HG03159 (cell line): Measurements from ENCODE around the gene PTPRM.

Experiments used
- ATAC-seq: cut with Tn5 transposase; IDR thresholded peaks from one replicate; pipeline ENCODE4 v1.9.1; 2021; ENCODE audit warnings: mild to moderate bottlenecking, moderate library complexity; ENCODE audit not compliant: unreplicated experiment

Gene PTPRM

DNA sequence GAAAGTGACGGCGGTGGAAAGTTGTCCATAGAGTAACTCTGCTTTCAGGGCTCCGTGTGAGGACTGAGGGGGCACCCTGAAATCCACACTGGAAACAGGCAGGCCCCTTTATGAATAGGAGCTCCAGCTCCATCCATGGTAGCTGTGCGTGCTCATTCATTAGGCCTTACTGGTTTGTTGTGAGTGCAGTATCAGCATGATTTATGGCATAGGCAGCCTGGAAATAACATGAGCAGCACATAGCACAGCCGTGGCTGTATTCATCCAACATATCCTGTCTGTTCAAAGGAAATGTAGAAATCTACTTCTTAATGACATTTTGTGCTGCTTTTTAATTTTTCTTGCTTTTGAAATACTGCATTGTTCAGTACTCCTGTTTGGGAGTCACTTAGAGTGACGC lies 627.3 kb downstream of the PTPRM start:
- no peak for ATAC-seq

DNA sequence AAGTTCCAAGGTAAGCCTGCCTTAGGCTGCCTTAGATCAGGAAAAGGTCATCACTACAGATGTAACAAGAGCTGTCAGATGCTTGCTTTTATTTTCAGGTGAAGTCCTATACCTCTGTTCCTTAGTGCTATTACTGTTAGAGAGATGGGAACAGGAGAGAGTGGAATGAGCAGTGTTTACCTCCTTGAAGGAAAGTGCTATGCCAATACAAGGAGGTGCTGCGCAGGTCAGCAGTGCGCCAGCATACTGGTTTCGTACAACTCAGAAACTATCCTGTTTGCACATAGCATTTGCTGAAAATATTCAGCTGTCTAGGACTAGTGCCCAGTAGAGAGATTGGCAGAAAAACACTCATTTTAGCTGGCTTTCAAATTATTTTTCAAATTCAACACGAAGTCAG lies 629.1 kb downstream of the PTPRM start:
- no peak for ATAC-seq

DNA sequence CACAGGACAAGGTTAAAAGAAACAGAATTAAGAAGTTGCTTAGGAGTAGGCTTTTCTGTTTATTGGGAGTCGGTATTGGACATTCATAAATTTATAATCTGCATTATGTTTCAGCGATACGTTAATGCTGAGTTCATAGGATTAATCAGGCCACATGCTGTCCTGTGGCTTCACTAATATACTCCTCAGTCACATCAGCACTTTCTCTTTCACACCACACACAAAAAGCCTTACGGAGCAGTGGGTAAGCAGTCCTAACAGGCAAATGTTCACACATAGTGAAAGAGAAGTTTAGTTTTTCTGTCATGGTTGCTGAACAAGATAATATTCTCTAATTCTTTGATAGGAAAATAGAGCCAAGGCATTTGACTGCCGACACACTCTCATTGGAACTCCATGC lies 630.4 kb downstream of the PTPRM start:
- no peak for ATAC-seq

- no peak for ATAC-seq
Measured at GRCh38 chr18:8207996-8208395, 640.9 kb downstream of the PTPRM start.

DNA sequence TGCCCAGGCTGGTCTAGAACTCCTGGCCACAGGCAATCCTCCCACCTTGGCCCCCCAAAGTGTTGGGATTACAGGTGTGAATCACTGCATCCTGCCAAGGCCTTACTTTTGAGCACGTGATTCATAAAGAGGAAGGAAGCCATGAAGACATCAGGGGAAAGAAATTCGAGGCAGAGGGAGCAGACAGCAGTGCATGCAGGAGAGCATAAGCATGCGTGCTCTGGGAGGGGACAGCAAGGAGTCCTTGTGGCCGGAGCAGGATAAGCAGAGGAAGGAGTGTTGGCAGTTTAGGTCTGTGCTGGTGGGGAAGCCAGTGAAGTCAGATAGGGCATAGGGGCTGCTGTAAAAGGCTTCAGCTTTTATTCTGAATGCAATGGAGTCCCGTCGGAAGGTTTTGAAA lies 641.6 kb downstream of the PTPRM start:
- no peak for ATAC-seq

DNA sequence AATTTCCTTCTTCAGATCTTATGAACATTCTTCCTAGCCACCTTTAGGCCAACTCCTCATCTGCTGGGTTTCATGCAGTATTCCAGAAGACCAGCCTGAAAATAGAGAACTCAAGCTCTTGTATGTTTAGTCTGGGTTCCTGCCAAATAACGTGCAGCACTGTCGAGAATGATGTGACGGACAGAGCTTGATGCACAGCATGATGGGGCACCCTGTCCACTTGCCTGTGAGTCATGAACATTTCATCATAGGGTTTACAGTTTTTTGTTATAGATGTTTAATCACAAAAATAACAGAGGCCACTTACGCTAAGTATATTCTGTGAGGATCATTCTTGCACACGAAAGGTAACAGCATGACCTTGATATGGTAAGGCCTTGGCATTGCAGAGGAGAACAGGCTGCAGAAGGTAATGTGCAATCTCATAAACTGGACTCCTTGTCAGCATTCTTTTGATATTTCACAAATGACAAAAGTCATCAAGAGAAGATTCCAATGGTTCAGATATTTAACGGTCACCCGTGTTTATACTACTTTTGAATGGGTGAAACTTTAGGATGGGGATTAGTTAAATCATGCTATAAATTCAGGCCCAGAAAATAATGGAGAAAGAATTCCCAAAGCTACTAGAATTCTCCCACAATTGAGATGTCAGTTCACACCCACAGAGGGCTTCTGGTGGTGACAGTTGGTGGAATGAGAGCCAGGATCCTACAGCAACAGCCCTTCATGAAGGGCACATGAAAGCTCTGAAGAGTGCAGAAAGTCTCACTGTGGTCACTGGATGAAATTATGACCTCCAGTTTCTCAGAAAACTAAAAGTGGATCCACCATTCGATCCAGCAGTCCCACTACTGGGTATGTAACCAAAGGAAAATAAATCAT lies 646.0 kb downstream of the PTPRM start:
- no peak for ATAC-seq

GRCh38 chr18:8215741-8216140 lies 648.6 kb downstream of the PTPRM start:
- ATAC-seq, result no peak

DNA sequence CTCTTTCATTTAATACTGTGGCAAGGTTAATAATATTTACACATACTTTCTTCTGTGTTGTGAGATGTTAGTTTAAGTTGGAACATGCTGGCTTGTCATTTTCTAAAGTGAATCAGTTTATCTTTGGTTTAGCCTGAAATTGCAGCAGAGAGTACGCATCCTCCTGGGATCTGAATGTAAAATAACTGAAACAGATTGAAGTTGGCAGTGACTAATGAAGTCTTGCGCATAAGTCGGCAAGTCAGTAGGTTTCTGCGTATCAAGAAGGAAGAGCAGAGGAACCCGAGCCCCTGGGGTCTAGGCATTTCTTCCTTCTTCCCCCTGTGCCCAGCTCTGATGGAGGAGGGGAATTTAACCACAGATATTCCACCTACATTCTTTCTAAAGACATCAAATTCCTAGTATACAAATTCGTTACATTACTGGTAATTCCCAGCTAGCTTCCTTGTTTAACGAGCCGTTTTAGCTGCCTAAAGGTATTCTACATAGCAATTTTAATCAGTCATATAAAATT lies 650.0 kb downstream of the PTPRM start:
- ATAC-seq, result no peak

GRCh38 chr18:8218197-8218596 lies 651.1 kb downstream of the PTPRM start:
- no peak for ATAC-seq

DNA sequence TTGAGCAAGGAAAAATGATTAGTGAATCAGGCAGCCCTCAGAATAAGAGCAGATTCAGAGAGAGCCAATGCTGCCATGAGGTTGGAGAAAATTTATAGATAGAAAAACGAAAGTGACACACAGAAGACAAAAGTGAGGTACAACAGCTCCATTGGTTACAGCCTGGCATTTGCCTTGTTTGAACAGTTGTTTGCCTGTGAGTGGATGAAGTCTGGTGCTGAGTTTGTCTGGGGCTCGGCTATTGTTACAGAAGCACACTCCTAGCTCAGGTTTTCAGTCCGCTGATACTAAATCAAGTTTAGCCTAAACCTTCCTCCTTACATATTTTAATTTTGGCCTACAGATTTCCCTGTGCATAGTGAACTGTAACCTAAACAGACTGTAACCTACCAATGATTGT lies 654.3 kb downstream of the PTPRM start:
- no peak for ATAC-seq

- ATAC-seq, result no peak
Measured at GRCh38 chr18:8224576-8224975, 657.5 kb downstream of the PTPRM start.

- no peak for ATAC-seq
Measured at GRCh38 chr18:8229040-8229439, 661.9 kb downstream of the PTPRM start.

GRCh38 chr18:8229787-8230186 lies 662.7 kb downstream of the PTPRM start:
- ATAC-seq, result no peak

DNA sequence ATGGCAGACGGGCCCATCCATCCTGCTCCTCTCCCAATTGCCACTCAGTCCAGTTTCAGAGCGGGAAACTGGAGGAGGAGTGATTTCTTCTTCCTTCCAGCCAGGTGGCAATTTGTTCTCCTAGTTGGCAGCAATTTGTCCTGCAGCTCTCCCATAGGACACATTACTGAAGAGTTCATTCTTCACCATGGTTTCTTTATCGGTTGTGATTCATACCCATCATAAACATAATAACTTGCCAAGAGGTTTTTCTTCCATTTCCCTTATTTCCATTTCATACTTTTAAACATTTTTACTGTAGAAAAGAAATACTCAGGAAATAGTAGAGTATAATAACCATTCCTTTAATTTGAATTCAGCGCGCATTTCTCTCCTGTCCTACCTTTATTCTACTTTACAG lies 664.2 kb downstream of the PTPRM start:
- no peak for ATAC-seq

DNA sequence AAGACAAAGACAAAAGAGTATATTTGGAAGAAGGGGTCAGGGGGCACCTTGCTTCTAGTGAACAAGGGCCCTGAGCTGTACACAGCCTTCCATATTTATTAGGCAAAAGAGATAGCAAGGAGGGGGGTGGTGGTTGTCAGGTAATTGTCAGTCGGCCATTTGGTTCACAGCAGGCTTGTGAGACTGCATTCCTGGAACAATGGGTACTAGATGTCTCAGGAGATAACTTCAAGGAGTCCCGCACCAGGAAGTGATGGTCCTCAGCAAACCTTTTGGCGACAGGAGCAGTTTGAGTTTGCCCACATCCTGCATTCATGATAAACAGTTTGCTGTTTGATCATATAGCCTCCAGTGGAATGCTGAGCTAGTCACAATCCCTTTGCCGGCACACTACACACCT lies 665.7 kb downstream of the PTPRM start:
- no peak for ATAC-seq

GRCh38 chr18:8235894-8236293 lies 668.8 kb downstream of the PTPRM start:
- no peak for ATAC-seq

DNA sequence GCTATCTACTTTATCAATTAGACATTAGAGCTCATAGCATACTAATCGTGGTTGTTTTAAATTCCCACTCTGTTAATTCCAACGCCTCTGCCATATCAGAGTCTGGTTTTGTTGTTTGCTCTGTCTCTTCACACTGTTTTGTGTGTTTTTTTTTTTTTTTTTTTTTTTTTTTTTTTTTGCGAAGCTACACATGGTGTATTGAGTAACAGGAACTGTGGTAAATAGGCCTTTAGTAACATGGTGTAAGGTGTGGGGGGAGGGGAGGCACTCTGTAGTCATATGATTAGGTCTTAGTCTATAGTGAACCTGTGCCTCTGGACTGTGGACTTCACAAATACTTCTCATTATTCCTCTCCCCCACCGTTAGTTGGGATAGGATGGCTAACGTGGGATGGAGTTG lies 671.4 kb downstream of the PTPRM start:
- no peak for ATAC-seq

DNA sequence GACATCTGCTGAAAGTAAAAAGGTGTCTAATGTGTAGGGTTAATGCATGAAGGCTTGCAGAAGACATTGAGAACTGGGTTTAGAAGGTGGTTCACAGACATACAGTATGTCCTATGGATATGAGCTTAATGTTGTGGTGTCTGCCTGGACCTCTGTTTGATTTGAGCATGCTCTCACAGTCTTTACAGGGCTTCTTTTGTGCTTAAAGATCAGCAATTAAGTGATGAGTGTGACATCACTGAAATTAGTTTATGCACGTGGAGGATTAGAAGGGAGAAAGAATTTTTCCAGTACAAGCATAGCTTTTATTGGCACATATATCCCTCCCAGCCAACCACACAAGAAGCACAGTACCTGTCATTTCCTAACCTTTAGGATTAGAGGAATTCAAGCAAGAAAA lies 674.6 kb downstream of the PTPRM start:
- no peak for ATAC-seq

DNA sequence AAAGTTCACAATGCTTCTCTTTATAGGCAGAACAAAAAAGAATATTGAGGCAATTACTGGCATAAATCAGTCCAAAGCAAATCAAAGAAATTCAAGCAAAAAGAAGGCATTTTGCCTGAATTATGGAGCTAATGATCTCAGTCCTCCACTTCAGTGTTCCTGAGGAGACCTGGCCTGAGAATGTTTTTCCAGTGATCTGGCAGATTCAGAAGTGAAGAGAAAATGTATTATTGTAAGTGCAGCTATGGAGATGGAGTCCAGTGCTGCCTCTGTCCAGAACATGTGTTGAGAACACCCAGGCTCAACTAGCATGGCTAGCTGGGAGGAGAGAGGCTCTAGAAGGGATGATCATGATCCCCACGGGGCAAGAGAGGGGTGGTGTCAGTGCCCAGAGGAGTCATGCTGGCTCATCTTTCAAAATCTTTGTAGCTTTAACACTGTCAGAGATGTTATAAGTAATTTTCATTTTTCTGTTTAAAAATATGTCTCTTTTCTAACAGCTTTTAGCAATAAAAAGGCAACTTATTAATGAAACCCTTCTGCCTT lies 675.1 kb downstream of the PTPRM start:
- ATAC-seq, result no peak

- ATAC-seq, result no peak
Measured at GRCh38 chr18:8247700-8248099, 680.6 kb downstream of the PTPRM start.

DNA sequence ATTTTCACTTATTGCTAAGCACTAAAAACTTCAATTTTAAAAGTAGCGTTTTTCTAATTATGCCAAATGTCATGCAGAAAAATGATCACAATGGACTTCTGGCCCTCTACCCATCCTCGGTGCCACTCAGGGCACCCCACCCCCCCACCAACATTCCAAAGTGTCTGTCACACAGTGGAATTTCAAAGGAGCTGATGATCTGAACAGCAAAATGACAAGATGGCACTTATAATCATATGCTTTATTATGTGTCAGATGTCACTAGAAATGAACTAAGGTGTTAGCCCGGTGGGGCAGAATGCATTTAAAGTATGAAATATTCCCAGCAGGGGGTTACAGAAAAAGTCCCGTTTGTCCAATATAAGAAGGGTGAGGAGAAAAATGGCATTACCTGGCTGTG lies 681.5 kb downstream of the PTPRM start:
- ATAC-seq, result no peak

DNA sequence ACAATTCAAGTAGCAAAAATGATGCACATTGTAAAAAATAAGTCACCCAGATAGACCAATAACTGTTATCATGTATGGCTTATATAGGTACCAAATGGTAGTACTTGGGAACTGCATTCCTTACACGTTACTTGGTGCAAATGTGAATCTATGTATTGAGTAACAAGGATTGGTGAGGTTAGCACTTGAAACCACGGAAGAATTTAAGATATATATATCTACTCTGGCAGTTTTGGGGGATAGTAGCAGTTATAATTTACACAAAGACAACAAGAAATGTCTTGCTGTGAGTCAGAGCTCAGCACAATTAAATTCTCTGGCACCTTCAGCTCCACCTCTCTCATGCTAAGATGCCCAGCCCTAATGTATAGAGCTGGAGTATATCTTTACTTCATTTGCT lies 682.7 kb downstream of the PTPRM start:
- ATAC-seq, result no peak

- no peak for ATAC-seq
Measured at GRCh38 chr18:8252371-8252770, 685.3 kb downstream of the PTPRM start.
